Measurements from ENCODE around the gene CCDC170.
"Not testable (repeated sequence)": the region's sequence is repeated elsewhere in the genome, so short reads cannot be mapped to it uniquely, and the experiment has no call there.

Gene CCDC170

GRCh38 chr6:151512481-151512880 lies 18.7 kb downstream of the CCDC170 start:
- no peak overlapping the region for H3K27ac ChIP-seq (ENCODE audit: low read length)
- H3K4me3 ChIP-seq (ENCODE audit: low read length) = no peak overlapping the region
- no peaks in the 10 kb centered on the region for H3K4me1 ChIP-seq (ENCODE audit: low read length)
- no peak overlapping the region for H3K9ac ChIP-seq (ENCODE audit: low read length)
- H3K9me2 ChIP-seq (replicated peaks; ENCODE audit: insufficient read depth, low read length) = no peaks in the 10 kb centered on the region
- TF ChIP-seq EZH2phosphoT487 (IDR thresholded peaks at IDR 0.05; ENCODE audit: low read length) = no peak
- TF ChIP-seq EZH2 (optimal IDR thresholded peaks at IDR 0.05; ENCODE audit: low read depth, low read length) = no peak
- TF ChIP-seq CTCF (IDR thresholded peaks at IDR 0.05; ENCODE audit: low read length) = no peak
- H3K27me3 ChIP-seq (replicated peaks; ENCODE audit: insufficient read depth, low read length) = no peaks in the 10 kb centered on the region
- H3K79me2 ChIP-seq (ENCODE audit: low read length) = no peaks in the 10 kb centered on the region
- no peak overlapping the region for H2AFZ ChIP-seq (ENCODE audit: low read length)
- H4K20me1 ChIP-seq (ENCODE audit: insufficient read depth, low read length) = no peaks in the 10 kb centered on the region
- H3K36me3 ChIP-seq (replicated peaks; ENCODE audit: insufficient read depth, low read length) = no peaks in the 10 kb centered on the region
- H3F3A ChIP-seq (ENCODE audit: insufficient read depth, low read length) = no peaks in the 10 kb centered on the region
- H3K9me3 ChIP-seq (replicated peaks; ENCODE audit: insufficient read depth, low read length) = no peaks in the 10 kb centered on the region
- DNase-seq = no peak
- H3K4me2 ChIP-seq (ENCODE audit: low read depth, low read length) = no peak overlapping the region

GRCh38 chr6:151514000-151514730 lies 20.3 kb downstream of the CCDC170 start:
- H4K20me1 ChIP-seq (ENCODE audit: insufficient read depth, low read length) = no peaks in the 10 kb centered on the region
- H3K36me3 ChIP-seq (replicated peaks; ENCODE audit: insufficient read depth, low read length) = no peaks in the 10 kb centered on the region
- no peaks in the 10 kb centered on the region for H3K79me2 ChIP-seq (ENCODE audit: low read length)
- H3K4me1 ChIP-seq (ENCODE audit: low read length) = no peaks in the 10 kb centered on the region
- no peak overlapping the region for H2AFZ ChIP-seq (ENCODE audit: low read length)
- H3K4me3 ChIP-seq (ENCODE audit: low read length) = no peak overlapping the region
- no peaks in the 10 kb centered on the region for H3F3A ChIP-seq (ENCODE audit: insufficient read depth, low read length)
- H3K9me2 ChIP-seq (replicated peaks; ENCODE audit: insufficient read depth, low read length) = no peaks in the 10 kb centered on the region
- H3K9me3 ChIP-seq (replicated peaks; ENCODE audit: insufficient read depth, low read length) = no peaks in the 10 kb centered on the region
- TF ChIP-seq EZH2 (optimal IDR thresholded peaks at IDR 0.05; ENCODE audit: low read depth, low read length) (no peak), CTCF (IDR thresholded peaks at IDR 0.05; ENCODE audit: low read length) (no peak), EZH2phosphoT487 (IDR thresholded peaks at IDR 0.05; ENCODE audit: low read length) (no peak)
- no peak overlapping the region for H3K4me2 ChIP-seq (ENCODE audit: low read depth, low read length)
- no peak for DNase-seq
- H3K27me3 ChIP-seq (replicated peaks; ENCODE audit: insufficient read depth, low read length) = no peaks in the 10 kb centered on the region
- no peak overlapping the region for H3K27ac ChIP-seq (ENCODE audit: low read length)
- H3K9ac ChIP-seq (ENCODE audit: low read length) = no peak overlapping the region

GRCh38 chr6:151518992-151519391 lies 25.2 kb downstream of the CCDC170 start:
- DNase-seq; H3K36me3 ChIP-seq (replicated peaks; ENCODE audit: insufficient read depth, low read length); H3K9me3 ChIP-seq (replicated peaks; ENCODE audit: insufficient read depth, low read length); H3K27me3 ChIP-seq (replicated peaks; ENCODE audit: insufficient read depth, low read length); H3K4me2 ChIP-seq (ENCODE audit: low read depth, low read length); H4K20me1 ChIP-seq (ENCODE audit: insufficient read depth, low read length); H2AFZ ChIP-seq (ENCODE audit: low read length); H3K9ac ChIP-seq (ENCODE audit: low read length); H3K4me3 ChIP-seq (ENCODE audit: low read length); H3K9me2 ChIP-seq (replicated peaks; ENCODE audit: insufficient read depth, low read length); H3K27ac ChIP-seq (ENCODE audit: low read length); H3K4me1 ChIP-seq (ENCODE audit: low read length); H3F3A ChIP-seq (ENCODE audit: insufficient read depth, low read length); H3K79me2 ChIP-seq (ENCODE audit: low read length): not testable (repeated sequence)

GRCh38 chr6:151523034-151523433 lies 29.2 kb downstream of the CCDC170 start:
- no peak for TF ChIP-seq CTCF (IDR thresholded peaks at IDR 0.05; ENCODE audit: low read length)
- TF ChIP-seq EZH2phosphoT487 (IDR thresholded peaks at IDR 0.05; ENCODE audit: low read length) = no peak
- no peaks in the 10 kb centered on the region for H3F3A ChIP-seq (ENCODE audit: insufficient read depth, low read length)

More at GRCh38 chr6:151523034-151523433, 29.2 kb downstream of the CCDC170 start:
- Histone ChIP-seq H3K36me3 (replicated peaks; ENCODE audit: insufficient read depth, low read length) (no peaks in the 10 kb centered on the region), H2AFZ (ENCODE audit: low read length) (no peak overlapping the region), H3K9me2 (replicated peaks; ENCODE audit: insufficient read depth, low read length) (no peaks in the 10 kb centered on the region), H3K9ac (ENCODE audit: low read length) (no peak overlapping the region), H3K27me3 (replicated peaks; ENCODE audit: insufficient read depth, low read length) (no peaks in the 10 kb centered on the region), H3K79me2 (ENCODE audit: low read length) (no peaks in the 10 kb centered on the region), H4K20me1 (ENCODE audit: insufficient read depth, low read length) (no peaks in the 10 kb centered on the region), H3K4me2 (ENCODE audit: low read depth, low read length) (no peak overlapping the region), H3K4me1 (ENCODE audit: low read length) (no peaks in the 10 kb centered on the region), H3K27ac (ENCODE audit: low read length) (no peak overlapping the region), H3K4me3 (ENCODE audit: low read length) (no peak overlapping the region), H3K9me3 (replicated peaks; ENCODE audit: insufficient read depth, low read length) (no peaks in the 10 kb centered on the region)
- DNase-seq = no peak

All from MM.1S (cell line).